Mucosa of descending colon (tissue), 3 donors: Measurements from ENCODE around the gene NOTO. TPM values are rescaled to one million over a fixed set of nuclear protein-coding genes. Genes with fewer than 3 reads are reported as not detected.

Source experiments
- ATAC-seq: fragments of 200-7000 bp; cut with Tn5 transposase; one replicate; pipeline ENCODE4 v1.9.1; 2020; ENCODE audit warnings: mild to moderate bottlenecking, moderate library complexity
- DNase-seq, 3 donors: peaks; one replicate each; pipeline ENCODE4 v3.0.0-alpha.2; 2020
- H3K36me3 ChIP-seq: fragments of 200-600 bp; one replicate; pipeline ENCODE4 v1.8.0; 2021; ENCODE audit warnings: low read depth, mild to moderate bottlenecking
- H3K4me1 ChIP-seq: fragments of 200-600 bp; one replicate; pipeline ENCODE4 v1.8.0; 2021; ENCODE audit warnings: low read depth, mild to moderate bottlenecking
- H3K4me3 ChIP-seq: fragments of 200-600 bp; one replicate; pipeline ENCODE4 v1.8.0; 2021; ENCODE audit warnings: mild to moderate bottlenecking
- H3K9me3 ChIP-seq: fragments of 200-600 bp; one replicate; pipeline ENCODE4 v1.8.0; 2021; ENCODE audit warnings: mild to moderate bottlenecking
- intact Hi-C, 2 donors: fragments of 100-400 bp; cut with DNase I in 1 of 2; cut with micrococcal nuclease in 1 of 2; formaldehyde crosslinking; loops; one replicate each; pipeline versions ENCODE4 v1.11.0 to v1.11.1; 2022; cut with DNase I, micrococcal nuclease
- total RNA-seq, 3 donors: library from RNA; stranded (reverse); fragmentation: NEBNext Ultra II Directional in 2 of 3; extraction: Animal tissue kit (Norgen Biotek cat#: 25700) in 2 of 3; gene quantifications; one replicate each; pipeline versions ENCODE4 v1.2.1 to v1.2.4, GENCODE V29; 2021 to 2023
- TF ChIP-seq, protein P1 (sequence below): fragments of 200-600 bp; IDR thresholded peaks from one replicate; pipeline ENCODE4 v1.8.0; 2022; ENCODE audit warnings: antibody characterized with exemption, mild to moderate bottlenecking
- donor health status: DM: no; HTN: no; CAD: no; lungs with moderate emphysema.
- donor health status: DM: no; HTN: no; CAD: no.
- donor health status: DM: no; HTN: yes; CAD: no.

The NOTO gene
- total RNA-seq, 3 donors from 2014 or later, result not detected

DNA sequence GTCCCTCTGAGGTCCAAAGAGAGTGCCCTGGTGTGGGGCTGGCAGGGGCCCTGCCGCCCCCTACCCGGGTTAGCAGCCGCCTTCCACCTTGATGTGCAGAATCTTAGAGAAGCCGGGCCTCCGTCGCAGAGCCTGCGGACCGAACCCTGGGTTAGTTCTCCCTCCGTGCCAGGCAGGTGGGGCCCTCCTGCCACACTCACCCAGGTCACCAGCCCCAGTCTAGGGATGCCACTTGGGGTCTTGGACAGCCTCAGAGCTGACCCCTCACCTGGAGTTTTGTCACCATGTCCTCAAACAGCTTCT is 56.5 kb downstream of the NOTO start:
- TF ChIP-seq, protein P1, sequence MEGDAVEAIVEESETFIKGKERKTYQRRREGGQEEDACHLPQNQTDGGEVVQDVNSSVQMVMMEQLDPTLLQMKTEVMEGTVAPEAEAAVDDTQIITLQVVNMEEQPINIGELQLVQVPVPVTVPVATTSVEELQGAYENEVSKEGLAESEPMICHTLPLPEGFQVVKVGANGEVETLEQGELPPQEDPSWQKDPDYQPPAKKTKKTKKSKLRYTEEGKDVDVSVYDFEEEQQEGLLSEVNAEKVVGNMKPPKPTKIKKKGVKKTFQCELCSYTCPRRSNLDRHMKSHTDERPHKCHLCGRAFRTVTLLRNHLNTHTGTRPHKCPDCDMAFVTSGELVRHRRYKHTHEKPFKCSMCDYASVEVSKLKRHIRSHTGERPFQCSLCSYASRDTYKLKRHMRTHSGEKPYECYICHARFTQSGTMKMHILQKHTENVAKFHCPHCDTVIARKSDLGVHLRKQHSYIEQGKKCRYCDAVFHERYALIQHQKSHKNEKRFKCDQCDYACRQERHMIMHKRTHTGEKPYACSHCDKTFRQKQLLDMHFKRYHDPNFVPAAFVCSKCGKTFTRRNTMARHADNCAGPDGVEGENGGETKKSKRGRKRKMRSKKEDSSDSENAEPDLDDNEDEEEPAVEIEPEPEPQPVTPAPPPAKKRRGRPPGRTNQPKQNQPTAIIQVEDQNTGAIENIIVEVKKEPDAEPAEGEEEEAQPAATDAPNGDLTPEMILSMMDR, result no peak
- ATAC-seq (no peak), DNase-seq (no peak)
- Histone ChIP-seq H3K4me1 (no peaks in the 10 kb centered on the region), H3K4me3 (no peak overlapping the region), H3K9me3 (no peaks in the 10 kb centered on the region), H3K36me3 (no peaks in the 10 kb centered on the region)
- intact Hi-C loops, result no loop called here

DNA sequence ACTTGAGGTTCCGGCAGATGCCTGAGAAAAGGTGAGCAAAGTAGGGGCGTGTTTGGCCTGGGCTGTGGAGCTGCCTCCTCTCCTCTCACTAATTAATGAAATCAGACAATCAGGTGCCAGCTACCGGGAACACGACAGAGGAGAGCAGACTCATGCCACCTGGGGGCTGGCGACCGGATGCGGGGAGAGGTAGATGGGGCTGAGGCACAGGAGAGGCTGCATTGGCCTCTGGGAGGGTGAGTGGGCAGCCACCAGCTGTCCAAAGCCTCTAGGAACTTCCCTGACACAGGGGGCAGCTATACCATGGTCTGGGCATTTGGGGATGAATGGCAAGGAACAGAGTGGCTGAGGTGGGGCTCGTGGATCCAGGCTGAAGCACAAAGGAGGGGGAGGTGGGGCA is 56.9 kb downstream of the NOTO start:
- H3K9me3 ChIP-seq, result no peaks in the 10 kb centered on the region
- ATAC-seq, result no peak
- no peak overlapping the region for H3K4me3 ChIP-seq
- DNase-seq, result no peak
- no peaks in the 10 kb centered on the region for H3K36me3 ChIP-seq
- intact Hi-C loops, result no loop called here
- H3K4me1 ChIP-seq, result no peaks in the 10 kb centered on the region
- TF ChIP-seq, protein P1, result no peak

DNA sequence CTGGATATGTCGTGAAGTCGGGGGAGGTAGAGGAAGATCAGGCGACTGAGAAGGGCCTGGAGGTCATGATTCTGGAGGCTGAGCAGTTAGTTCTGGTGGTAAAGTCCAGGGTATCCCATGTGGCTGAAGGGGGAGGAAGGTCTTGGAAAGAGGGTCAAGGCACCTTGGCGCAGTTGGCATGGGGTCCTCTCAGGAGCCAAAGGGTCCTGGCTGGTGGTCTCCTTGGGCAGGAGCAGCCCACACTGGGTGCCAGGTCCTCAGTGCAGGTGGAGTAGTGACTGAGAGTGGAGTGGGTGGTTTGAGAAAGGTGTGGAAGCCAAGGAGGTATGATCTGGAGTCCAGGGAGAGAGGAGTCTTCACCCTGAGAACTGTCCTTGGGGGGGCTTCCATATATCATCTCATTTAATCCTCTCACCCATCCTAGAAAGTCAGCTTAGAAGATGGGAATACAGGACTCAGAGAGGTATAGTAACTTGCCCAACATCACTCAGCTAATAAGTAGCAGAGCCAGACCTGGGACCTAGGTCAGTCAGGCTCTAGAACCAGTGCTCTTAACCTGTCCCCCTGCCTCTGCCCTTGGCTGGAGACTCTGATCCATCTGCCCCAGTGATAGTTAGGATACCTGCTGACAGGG is 57.4 kb downstream of the NOTO start:
- intact Hi-C loops, result no loop called here

DNA sequence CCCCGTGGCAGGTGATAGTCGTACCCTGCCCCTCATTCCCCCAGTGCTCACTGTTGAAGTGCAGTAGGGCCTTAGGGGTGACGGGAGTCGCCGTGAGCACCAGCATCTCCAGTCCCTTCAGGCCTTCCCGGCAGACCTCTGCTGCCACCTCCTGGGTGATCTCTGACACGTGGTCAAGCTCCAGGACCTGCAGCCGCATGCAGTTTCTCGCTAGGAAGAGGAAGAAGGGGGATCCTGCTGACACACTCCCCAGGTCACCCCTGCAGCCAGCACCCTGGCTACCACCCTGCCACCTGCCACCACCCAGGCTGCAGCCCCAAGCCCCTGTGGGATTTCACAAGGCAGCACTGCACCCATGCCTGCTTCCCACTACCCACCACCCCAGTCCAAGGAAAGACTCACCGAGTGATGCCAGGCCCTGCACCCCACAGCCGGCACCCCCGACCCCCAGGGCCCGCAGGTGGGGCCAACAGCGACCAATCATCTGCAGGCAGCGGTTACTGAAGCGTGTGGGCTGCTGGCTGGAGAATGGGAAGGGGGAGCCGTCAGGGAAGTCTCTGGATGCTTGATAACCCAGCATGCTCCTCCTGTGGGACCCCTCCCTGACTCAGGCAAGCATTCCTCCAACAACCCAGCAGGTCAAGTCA is 58.1 kb downstream of the NOTO start:
- DNase-seq (peak in 2 of 3 donors; percentile 41 to 62), ATAC-seq (peak; percentile 65)
- Histone ChIP-seq H3K36me3 (no peaks in the 10 kb centered on the region), H3K9me3 (no peaks in the 10 kb centered on the region), H3K4me1 (no peaks in the 10 kb centered on the region), H3K4me3 (no peak overlapping the region)
- TF ChIP-seq, protein P1, result no peak
- intact Hi-C loops, result no loop called here

More for the DNA sequence above, 57.4 kb downstream of the NOTO start:
- Histone ChIP-seq H3K9me3 (no peaks in the 10 kb centered on the region), H3K4me1 (no peaks in the 10 kb centered on the region), H3K4me3 (no peak overlapping the region), H3K36me3 (no peaks in the 10 kb centered on the region)
- no peak for DNase-seq
- no peak for ATAC-seq
- TF ChIP-seq, protein P1, result no peak

Other genes with a start within 250 kb of the NOTO start
- gene SFXN5, start 130.9 kb upstream of the NOTO start, total RNA-seq, result 10 to 100 TPM; 22.2 to 30.9 (median 27.5) TPM
- 10 to 100 TPM; 17.8 to 27.9 (median 18.3) TPM for gene RAB11FIP5, start 89.6 kb upstream of the NOTO start, total RNA-seq
- 10 to 100 TPM; 10.5 to 20.0 (median 16.0) TPM for gene SMYD5, start 11.7 kb downstream of the NOTO start, total RNA-seq
- 10 to 100 TPM; 30.4 to 37.4 (median 34.6) TPM for gene PRADC1, start 30.7 kb downstream of the NOTO start, total RNA-seq
- 100 to 1,000 TPM; 132 to 207 (median 144) TPM for gene CCT7, start 31.7 kb downstream of the NOTO start, total RNA-seq
- 1 to 10 TPM; 2.0 to 4.8 (median 2.9) TPM for gene FBXO41, start 81.9 kb downstream of the NOTO start, total RNA-seq
- gene EGR4, start 91.0 kb downstream of the NOTO start, total RNA-seq, result not detected
- gene ALMS1, start 183.3 kb downstream of the NOTO start, total RNA-seq, result 10 to 100 TPM; 18.3 to 26.6 (median 21.5) TPM